Colonic mucosa (tissue), 4 donors: ENCODE measurements around the gene SOX13. TPM values are rescaled to one million over a fixed set of nuclear protein-coding genes. Genes with fewer than 3 reads are reported as not detected.
"Not testable (repeated sequence)": the region's sequence is repeated elsewhere in the genome, so short reads cannot be mapped to it uniquely, and the experiment has no call there.

Source experiments
- DNase-seq: peaks from one replicate; pipeline ENCODE4 v3.0.0-alpha.2; 2020
- H3K27ac ChIP-seq: fragments of 200-600 bp; one replicate; pipeline ENCODE4 v1.8.0; 2021
- H3K27me3 ChIP-seq: fragments of 200-600 bp; one replicate; pipeline ENCODE4 v1.8.0; 2021
- H3K36me3 ChIP-seq: fragments of 200-600 bp; one replicate; pipeline ENCODE4 v1.8.0; 2021
- H3K4me1 ChIP-seq: fragments of 200-600 bp; one replicate; pipeline ENCODE4 v1.8.0; 2021; ENCODE audit warnings: mild to moderate bottlenecking
- H3K4me3 ChIP-seq: fragments of 200-600 bp; one replicate; pipeline ENCODE4 v1.8.0; 2021
- H3K9ac ChIP-seq, 2 donors: one replicate each; pipeline ENCODE4 v1.7.0; 2013; ENCODE audit warnings: control low read depth in 2 of 2, low read depth in 2 of 2, low read length in 2 of 2
- H3K9me3 ChIP-seq: fragments of 200-600 bp; one replicate; pipeline ENCODE4 v1.8.0; 2021
- intact Hi-C: fragments of 100-400 bp; cut with DNase I; formaldehyde crosslinking; loops from one replicate; pipeline ENCODE4 v1.14.1; 2022
- total RNA-seq, 2 donors: library from RNA; stranded (reverse); fragmentation: NEBNext Ultra II Directional in 1 of 2; extraction: Animal tissue kit (Norgen Biotek cat#: 25700) in 1 of 2; gene quantifications; one replicate each; pipeline ENCODE4 v1.2.1, GENCODE V29; 2021
- TF ChIP-seq, protein P1 (sequence below): fragments of 200-600 bp; IDR thresholded peaks from one replicate; pipeline ENCODE4 v1.8.0; 2022; ENCODE audit warnings: antibody characterized with exemption, mild to moderate bottlenecking
- donor health status: healthy.
- donor health status: DM: no; HTN: no; CAD: no.
- donor health status: DM: no; HTN: no; CAD: no.

SOX13 gene
- total RNA-seq, 2 donors from 2014 or later: 34.9 to 35.1 TPM

DNA sequence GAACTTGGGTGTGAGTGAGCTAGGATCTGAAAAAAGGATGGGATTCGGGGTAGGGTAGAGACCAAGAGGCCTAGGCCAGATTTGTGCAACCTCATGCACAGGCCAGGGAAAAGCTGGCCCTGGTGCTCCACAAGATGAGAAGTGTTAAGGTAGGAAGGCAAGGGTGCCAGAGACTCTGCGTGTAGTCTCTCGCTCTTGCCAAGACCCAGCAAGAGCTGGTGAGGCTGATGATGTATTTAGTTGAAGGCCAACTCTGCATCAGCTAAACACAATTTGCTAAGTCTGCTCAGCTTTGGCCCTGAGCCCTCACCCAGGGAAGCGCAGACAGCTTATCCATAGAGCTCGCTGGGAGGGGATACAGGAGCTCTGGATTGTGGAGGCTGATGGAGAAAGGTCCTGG lies 26.6 kb upstream of the SOX13 start:
- intact Hi-C loops: no loop called here
- no peak overlapping the region for H3K4me3 ChIP-seq
- no peak overlapping the region for H3K27ac ChIP-seq
- H3K9me3 ChIP-seq: no peaks in the 10 kb centered on the region
- no peaks in the 10 kb centered on the region for H3K27me3 ChIP-seq
- H3K9ac ChIP-seq: no peak overlapping the region
- DNase-seq: no peak
- no peaks in the 10 kb centered on the region for H3K4me1 ChIP-seq
- TF ChIP-seq, protein P1, sequence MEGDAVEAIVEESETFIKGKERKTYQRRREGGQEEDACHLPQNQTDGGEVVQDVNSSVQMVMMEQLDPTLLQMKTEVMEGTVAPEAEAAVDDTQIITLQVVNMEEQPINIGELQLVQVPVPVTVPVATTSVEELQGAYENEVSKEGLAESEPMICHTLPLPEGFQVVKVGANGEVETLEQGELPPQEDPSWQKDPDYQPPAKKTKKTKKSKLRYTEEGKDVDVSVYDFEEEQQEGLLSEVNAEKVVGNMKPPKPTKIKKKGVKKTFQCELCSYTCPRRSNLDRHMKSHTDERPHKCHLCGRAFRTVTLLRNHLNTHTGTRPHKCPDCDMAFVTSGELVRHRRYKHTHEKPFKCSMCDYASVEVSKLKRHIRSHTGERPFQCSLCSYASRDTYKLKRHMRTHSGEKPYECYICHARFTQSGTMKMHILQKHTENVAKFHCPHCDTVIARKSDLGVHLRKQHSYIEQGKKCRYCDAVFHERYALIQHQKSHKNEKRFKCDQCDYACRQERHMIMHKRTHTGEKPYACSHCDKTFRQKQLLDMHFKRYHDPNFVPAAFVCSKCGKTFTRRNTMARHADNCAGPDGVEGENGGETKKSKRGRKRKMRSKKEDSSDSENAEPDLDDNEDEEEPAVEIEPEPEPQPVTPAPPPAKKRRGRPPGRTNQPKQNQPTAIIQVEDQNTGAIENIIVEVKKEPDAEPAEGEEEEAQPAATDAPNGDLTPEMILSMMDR: no peak
- H3K36me3 ChIP-seq: no peaks in the 10 kb centered on the region

DNA sequence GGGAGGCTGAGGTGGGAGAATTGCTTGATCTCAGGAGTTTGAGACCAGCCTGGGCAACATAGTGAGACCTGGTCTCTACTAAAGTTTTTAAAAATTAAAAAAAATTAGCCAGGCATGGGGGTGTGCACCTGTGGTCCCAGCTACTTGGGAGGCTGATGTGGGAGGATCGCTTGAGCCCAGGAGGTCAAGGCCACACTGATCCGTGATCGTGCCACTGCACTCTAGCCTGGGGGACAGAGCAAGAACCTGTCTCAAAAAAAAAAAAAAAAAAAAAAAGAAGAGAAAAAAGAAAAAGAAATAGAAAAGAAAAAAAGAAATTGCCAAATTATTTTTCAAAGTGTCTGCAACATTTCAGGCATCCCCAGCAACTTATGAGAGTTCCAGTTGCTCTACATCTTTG lies 24.1 kb upstream of the SOX13 start:
- H3K4me1 ChIP-seq, intact Hi-C loops, H3K27ac ChIP-seq, H3K27me3 ChIP-seq, H3K9ac ChIP-seq, DNase-seq, H3K36me3 ChIP-seq, H3K9me3 ChIP-seq, H3K4me3 ChIP-seq: not testable (repeated sequence)

DNA sequence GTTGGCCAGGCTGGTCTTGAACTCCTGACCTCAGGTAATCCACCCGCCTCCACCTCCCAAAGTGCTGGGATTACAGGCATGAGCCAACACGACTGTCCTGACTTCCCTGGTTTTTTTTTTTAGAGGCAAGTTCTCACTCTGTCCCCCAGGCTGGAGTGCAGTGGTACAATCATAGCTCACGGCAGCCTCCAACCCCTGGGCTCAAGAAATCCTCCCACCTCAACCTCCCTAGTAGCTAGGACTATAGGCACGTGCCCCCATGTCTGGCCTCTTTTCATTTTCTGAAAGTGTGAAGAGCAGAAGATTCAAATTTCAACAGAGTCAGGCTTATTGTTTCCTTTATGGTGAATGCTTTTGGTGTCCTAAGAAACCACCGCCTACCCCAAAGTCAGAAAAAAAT lies 21.7 kb upstream of the SOX13 start:
- H3K36me3 ChIP-seq: no peaks in the 10 kb centered on the region
- H3K4me1 ChIP-seq: no peaks in the 10 kb centered on the region
- no peak overlapping the region for H3K4me3 ChIP-seq
- no peaks in the 10 kb centered on the region for H3K27me3 ChIP-seq
- no peak overlapping the region for H3K27ac ChIP-seq
- intact Hi-C loops: no loop called here
- TF ChIP-seq, protein P1: no peak
- no peak overlapping the region for H3K9ac ChIP-seq
- H3K9me3 ChIP-seq: no peaks in the 10 kb centered on the region
- DNase-seq: no peak

DNA sequence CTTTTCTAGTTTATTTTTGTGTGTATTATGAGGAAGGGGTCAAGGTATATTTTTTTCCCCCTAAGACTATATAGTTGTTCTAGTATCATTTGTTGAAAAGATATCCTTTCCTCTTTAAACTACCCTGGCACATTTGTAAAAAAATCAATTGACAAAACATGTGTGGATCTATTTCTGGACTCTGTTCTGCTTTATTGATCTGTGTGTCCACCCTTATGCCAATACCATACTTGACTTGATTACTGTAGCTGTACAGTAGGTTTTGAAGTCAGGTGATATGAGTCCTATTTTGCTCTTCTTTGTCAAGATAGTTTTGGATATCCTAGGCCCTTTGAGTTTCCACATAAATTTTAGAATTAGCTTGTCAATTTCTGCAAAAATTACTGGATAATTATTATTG lies 21.2 kb upstream of the SOX13 start:
- Histone ChIP-seq H3K36me3 (no peaks in the 10 kb centered on the region), H3K4me1 (no peaks in the 10 kb centered on the region), H3K27me3 (no peaks in the 10 kb centered on the region), H3K9me3 (no peaks in the 10 kb centered on the region), H3K4me3 (no peak overlapping the region), H3K9ac (no peak overlapping the region), H3K27ac (no peak overlapping the region)
- intact Hi-C loops: no loop called here
- TF ChIP-seq, protein P1: no peak
- DNase-seq: no peak

DNA sequence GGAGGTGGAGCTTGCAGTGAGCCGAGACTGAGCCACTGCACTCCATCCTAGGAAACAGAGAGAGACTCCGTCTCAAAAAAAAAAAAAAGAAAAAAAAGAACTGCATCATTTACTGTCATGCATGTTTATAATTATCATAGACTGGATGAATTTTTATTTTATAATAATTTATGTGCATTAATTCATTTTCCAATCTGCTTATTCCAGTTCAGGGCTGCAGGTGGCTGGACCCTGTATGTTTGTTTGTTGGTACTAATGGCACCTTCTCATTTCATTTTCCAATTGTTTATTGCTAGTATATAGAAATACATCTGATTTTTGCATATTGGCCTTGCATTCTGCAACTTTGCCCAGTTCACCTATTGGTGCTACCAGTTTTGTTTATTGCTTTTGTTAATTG lies 19.0 kb upstream of the SOX13 start:
- H3K4me3 ChIP-seq: no peak overlapping the region
- H3K4me1 ChIP-seq: no peaks in the 10 kb centered on the region
- no peak overlapping the region for H3K27ac ChIP-seq
- intact Hi-C loops: no loop called here
- no peak overlapping the region for H3K9ac ChIP-seq
- TF ChIP-seq, protein P1: no peak
- no peak for DNase-seq
- no peaks in the 10 kb centered on the region for H3K27me3 ChIP-seq
- H3K9me3 ChIP-seq: no peaks in the 10 kb centered on the region
- H3K36me3 ChIP-seq: no peaks in the 10 kb centered on the region

DNA sequence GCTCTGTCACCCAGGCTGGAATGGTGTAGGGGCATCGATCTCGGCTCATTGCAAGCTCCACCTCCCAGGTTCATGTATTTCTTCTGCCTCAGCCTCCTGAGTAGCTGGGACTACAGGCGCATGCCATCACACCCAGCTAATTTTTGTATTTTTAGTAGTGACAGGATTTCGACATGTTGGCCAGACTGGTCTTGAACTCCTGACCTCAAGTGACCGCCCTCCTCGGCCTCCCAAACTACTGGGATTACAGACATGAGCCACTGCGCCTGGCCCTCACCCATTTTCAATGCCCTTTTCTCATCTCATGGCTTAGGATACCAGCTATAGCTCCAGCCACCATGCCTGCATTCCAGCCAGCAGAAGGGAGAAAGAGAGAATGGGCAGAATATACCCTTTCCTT lies 12.9 kb upstream of the SOX13 start:
- intact Hi-C loops: no loop called here
- no peak overlapping the region for H3K9ac ChIP-seq
- H3K9me3 ChIP-seq: no peaks in the 10 kb centered on the region
- no peak overlapping the region for H3K27ac ChIP-seq
- DNase-seq: no peak
- H3K4me1 ChIP-seq: no peaks in the 10 kb centered on the region
- H3K27me3 ChIP-seq: no peaks in the 10 kb centered on the region
- TF ChIP-seq, protein P1: no peak
- no peak overlapping the region for H3K4me3 ChIP-seq
- H3K36me3 ChIP-seq: no peaks in the 10 kb centered on the region
